HepG2 (cell line): ENCODE data around the gene PLEKHA6. TPM values are rescaled to one million over a fixed set of nuclear protein-coding genes. Genes with fewer than 3 reads are reported as not detected.

Experiments used
- CBFB ChIP-seq: sonication (generic); formaldehyde crosslinking; IDR thresholded peaks from 2 replicates; pipeline ENCODE4 v1.4.0; 2020; ENCODE audit warnings: missing genetic modification reagents
- CREB3 ChIP-seq: sonication (generic); formaldehyde crosslinking; IDR thresholded peaks from 2 replicates; pipeline ENCODE4 v1.5.0; 2020; ENCODE audit warnings: missing genetic modification reagents
- GABPA ChIP-seq, 2 experiments: IDR thresholded peaks; 2 replicates each; pipeline ENCODE4 v1.6.1; 2011 to 2016; ENCODE audit warnings: low read depth in 2 of 2, low read length in 1 of 2, missing biosample characterization in 1 of 2, missing genetic modification characterization in 1 of 2
- HDAC1 ChIP-seq: sonication (generic); formaldehyde crosslinking; IDR thresholded peaks from 2 replicates; pipeline ENCODE4 v1.5.1; 2020; ENCODE audit warnings: mild to moderate bottlenecking, missing genetic modification reagents
- HNF4A ChIP-seq: sonication (generic); formaldehyde crosslinking; IDR thresholded peaks from 2 replicates; pipeline ENCODE4 v1.4.0; 2020; ENCODE audit warnings: missing genetic modification reagents
- HOMEZ ChIP-seq: IDR thresholded peaks from 2 replicates; pipeline ENCODE4 v1.6.1; 2016; ENCODE audit warnings: low read depth
- KDM4B ChIP-seq: sonication (generic); formaldehyde crosslinking; IDR thresholded peaks from 2 replicates; pipeline ENCODE4 v1.4.0; 2020; ENCODE audit warnings: missing genetic modification reagents
- KDM5B ChIP-seq: sonication (generic); formaldehyde crosslinking; IDR thresholded peaks from 2 replicates; pipeline ENCODE4 v1.4.0; 2020; ENCODE audit warnings: missing genetic modification reagents, mild to moderate bottlenecking, borderline replicate concordance
- KLF13 ChIP-seq: sonication (generic); formaldehyde crosslinking; IDR thresholded peaks from 2 replicates; pipeline ENCODE4 v1.4.0; 2020; ENCODE audit warnings: mild to moderate bottlenecking, missing genetic modification reagents
- MAFG ChIP-seq: sonication (generic); formaldehyde crosslinking; IDR thresholded peaks from 2 replicates; pipeline ENCODE4 v1.5.1; 2020; ENCODE audit warnings: mild to moderate bottlenecking, missing genetic modification reagents
- MBD4 ChIP-seq: IDR thresholded peaks from 2 replicates; pipeline ENCODE4 v1.6.1; 2012; ENCODE audit warnings: low read length, inconsistent platforms, borderline replicate concordance
- NFIC ChIP-seq: IDR thresholded peaks from 2 replicates; pipeline ENCODE4 v1.6.1; 2012; ENCODE audit warnings: mild to moderate bottlenecking, low read length, inconsistent platforms
- TERF1 ChIP-seq: sonication (generic); formaldehyde crosslinking; IDR thresholded peaks from 2 replicates; pipeline ENCODE4 v1.8.0; 2022; ENCODE audit warnings: mild to moderate bottlenecking, missing genetic modification reagents, moderate library complexity
- ZBTB1 ChIP-seq: sonication (generic); formaldehyde crosslinking; IDR thresholded peaks from 2 replicates; pipeline ENCODE4 v1.4.0; 2020; ENCODE audit warnings: missing genetic modification reagents, borderline replicate concordance
- ZBTB4 ChIP-seq: sonication (generic); formaldehyde crosslinking; IDR thresholded peaks from 2 replicates; pipeline ENCODE4 v1.4.0; 2020; ENCODE audit warnings: missing genetic modification reagents, mild to moderate bottlenecking, borderline replicate concordance
- ZNF337 ChIP-seq: sonication (generic); formaldehyde crosslinking; IDR thresholded peaks from 2 replicates; pipeline ENCODE4 v1.5.1; 2020; ENCODE audit warnings: missing genetic modification reagents, low read depth, mild to moderate bottlenecking, borderline replicate concordance
- ZNF883 ChIP-seq: sonication (generic); formaldehyde crosslinking; IDR thresholded peaks from 2 replicates; pipeline ENCODE4 v1.5.1; 2020; ENCODE audit warnings: mild to moderate bottlenecking, missing genetic modification reagents; ENCODE audit errors: not compliant biosample characterization
- polyA plus RNA-seq, 8 experiments: library from polyadenylated mRNA; depleted of rRNA in 3 of 8; stranded (reverse) in 7 of 8; unstranded in 1 of 8; fragments of >200 nt; fragmentation: Illumina TruSeq in 4 of 8; extraction: Trizol in 4 of 8; gene quantifications; 2 replicates each; pipeline versions ENCODE4 v1.2.1 to v1.2.3, GENCODE V29; 2011 to 2016; ENCODE audit warnings: low read depth in 4 of 8, missing spikeins in 1 of 8, mixed read lengths in 1 of 8; ENCODE audit not compliant: insufficient read depth in 1 of 8
- total RNA-seq, 5 experiments: library from RNA; depleted of rRNA; stranded (reverse); fragments of >200 nt; fragmentation: Illumina TruSeq; extraction: Trizol; gene quantifications; 2 replicates each; pipeline ENCODE4 v1.2.3, GENCODE V29; 2016; ENCODE audit warnings: low read depth in 1 of 5

Gene PLEKHA6
- total and polyA plus RNA-seq, 2 of the 13 experiments (the other 11 are each of a cell fraction or from before 2014, with no cell fraction given): 5.3 to 11.4 TPM

- TF ChIP-seq ZBTB4 (CRISPR knock-in tag): 0 out of 2 replicates have a peak, but pooled peaks have one; percentile 47
- no peak for TF ChIP-seq NFIC
- TF ChIP-seq KDM4B (CRISPR knock-in tag): peak; percentile 59; the same call in 1 of the 2 replicates
- no peak for TF ChIP-seq MBD4
- TF ChIP-seq KLF13 (CRISPR knock-in tag): no peak
- TF ChIP-seq TERF1: no peak
- no peak for TF ChIP-seq GABPA (IDR thresholded peaks at IDR 0.05; ENCODE audit: low read depth, low read length)
- TF ChIP-seq GABPA (CRISPR knock-in tag; IDR thresholded peaks at IDR 0.05; ENCODE audit: low read depth): no peak
- no peak for TF ChIP-seq CREB3
- no peak for TF ChIP-seq ZNF883 (CRISPR knock-in tag)
- no peak for TF ChIP-seq MAFG (CRISPR knock-in tag)
- TF ChIP-seq HOMEZ: peak; percentile 34; the same call in 1 of the 2 replicates
- TF ChIP-seq KDM5B: no peak
- TF ChIP-seq HDAC1 (CRISPR knock-in tag): no peak
- TF ChIP-seq HNF4A: no peak
- no peak for TF ChIP-seq ZBTB1 (CRISPR knock-in tag)
- no peak for TF ChIP-seq CBFB (CRISPR knock-in tag)
- no peak for TF ChIP-seq ZNF337 (CRISPR knock-in tag)
Observed at GRCh38 chr1:204363335-204364114, 3.8 kb upstream of the PLEKHA6 start (continued).
